Transverse colon (tissue), 3 donors: Measurements from ENCODE around the gene CEP76.

Experiments used
- CTCF ChIP-seq, 5 experiments: fragments of 200-600 bp in 3 of 5; fragments of 450-650 bp in 2 of 5; sonication (generic) in 3 of 5; IDR thresholded peaks; 1 replicate in 2 of 5; 2 replicates in 3 of 5; pipeline ENCODE4 v1.5.1; 2016 to 2017; ENCODE audit warnings: antibody characterized with exemption in 5 of 5, inconsistent platforms in 3 of 5, mild to moderate bottlenecking in 2 of 5, moderate library complexity in 1 of 5
- POLR2A ChIP-seq: fragments of 450-650 bp; IDR thresholded peaks from one replicate; pipeline ENCODE4 v1.6.1; 2016; ENCODE audit warnings: antibody characterized with exemption, mild to moderate bottlenecking, moderate library complexity

- TF ChIP-seq POLR2A, result peak; percentile 91
- TF ChIP-seq CTCF (IDR thresholded peaks at IDR 0.05), result no peak
These were observed at the start of gene CEP76, which contains the start of gene PSMG2 for GRCh38 chr18:12702221-12703095.
